ENCODE data around the gene LRP5. TPM values are rescaled to one million over a fixed set of nuclear protein-coding genes. Genes with fewer than 3 reads are reported as not detected.
"Not testable (repeated sequence)": the region's sequence is repeated elsewhere in the genome, so short reads cannot be mapped to it uniquely, and the experiment has no call there.

LRP5 gene
- total RNA-seq, 1 donor from 2014 or later, result 38.7 TPM

GRCh38 chr11:68282861-68283230 lies 29.5 kb upstream of the LRP5 start:
- Mint-ChIP-seq H3K27ac (ENCODE audit: unreplicated experiment) (no peak overlapping the region), H3K4me1 (ENCODE audit: low read depth) (no peaks in the 10 kb centered on the region), H3K9me3 (ENCODE audit: low read depth) (no peaks in the 10 kb centered on the region), H3K36me3 (ENCODE audit: low read depth) (no peaks in the 10 kb centered on the region), H3K4me3 (ENCODE audit: unreplicated experiment) (no peak overlapping the region), H3K27me3 (ENCODE audit: low read depth) (peaks cover 2% of the 10 kb centered on the region)
- DNase-seq (ENCODE audit: low spot score), result no peak
- TF ChIP-seq CTCF (IDR thresholded peaks at IDR 0.05), result no peak

GRCh38 chr11:68284588-68284987 lies 27.8 kb upstream of the LRP5 start:
- not testable (repeated sequence) for H3K4me3 Mint-ChIP-seq (ENCODE audit: unreplicated experiment); H3K36me3 Mint-ChIP-seq (ENCODE audit: low read depth); DNase-seq (ENCODE audit: low spot score); H3K9me3 Mint-ChIP-seq (ENCODE audit: low read depth); H3K27me3 Mint-ChIP-seq (ENCODE audit: low read depth); H3K4me1 Mint-ChIP-seq (ENCODE audit: low read depth); H3K27ac Mint-ChIP-seq (ENCODE audit: unreplicated experiment)

- H3K27me3 Mint-ChIP-seq (ENCODE audit: low read depth), result peaks cover 2% of the 10 kb centered on the region
- H3K4me1 Mint-ChIP-seq (ENCODE audit: low read depth), result no peaks in the 10 kb centered on the region
- no peak overlapping the region for H3K4me3 Mint-ChIP-seq (ENCODE audit: unreplicated experiment)
- no peak for TF ChIP-seq CTCF (IDR thresholded peaks at IDR 0.05)
- H3K27ac Mint-ChIP-seq (ENCODE audit: unreplicated experiment), result no peak overlapping the region
- H3K9me3 Mint-ChIP-seq (ENCODE audit: low read depth), result peaks cover 5% of the 10 kb centered on the region
- DNase-seq (ENCODE audit: low spot score), result no peak
- H3K36me3 Mint-ChIP-seq (ENCODE audit: low read depth), result no peaks in the 10 kb centered on the region
Observed at GRCh38 chr11:68287419-68287818, 25.0 kb upstream of the LRP5 start.

GRCh38 chr11:68289456-68289855 lies 22.9 kb upstream of the LRP5 start:
- Mint-ChIP-seq H3K27me3 (ENCODE audit: low read depth) (no peaks in the 10 kb centered on the region), H3K27ac (ENCODE audit: unreplicated experiment) (no peak overlapping the region), H3K4me1 (ENCODE audit: low read depth) (no peaks in the 10 kb centered on the region), H3K36me3 (ENCODE audit: low read depth) (no peaks in the 10 kb centered on the region), H3K4me3 (ENCODE audit: unreplicated experiment) (no peak overlapping the region), H3K9me3 (ENCODE audit: low read depth) (peaks cover 5% of the 10 kb centered on the region)
- no peak for DNase-seq (ENCODE audit: low spot score)
- no peak for TF ChIP-seq CTCF (IDR thresholded peaks at IDR 0.05)

GRCh38 chr11:68293708-68294107 lies 18.7 kb upstream of the LRP5 start:
- TF ChIP-seq CTCF (IDR thresholded peaks at IDR 0.05), result no peak
- Mint-ChIP-seq H3K27ac (ENCODE audit: unreplicated experiment) (no peak overlapping the region), H3K4me1 (ENCODE audit: low read depth) (peaks cover 3% of the 10 kb centered on the region), H3K9me3 (ENCODE audit: low read depth) (peaks cover 5% of the 10 kb centered on the region), H3K36me3 (ENCODE audit: low read depth) (no peaks in the 10 kb centered on the region), H3K27me3 (ENCODE audit: low read depth) (no peaks in the 10 kb centered on the region), H3K4me3 (ENCODE audit: unreplicated experiment) (no peak overlapping the region)
- DNase-seq (ENCODE audit: low spot score), result no peak

GRCh38 chr11:68295271-68295670 lies 17.1 kb upstream of the LRP5 start:
- TF ChIP-seq CTCF (IDR thresholded peaks at IDR 0.05), result no peak
- Mint-ChIP-seq H3K27me3 (ENCODE audit: low read depth) (no peaks in the 10 kb centered on the region), H3K9me3 (ENCODE audit: low read depth) (peaks cover 2% of the 10 kb centered on the region), H3K27ac (ENCODE audit: unreplicated experiment) (no peak overlapping the region), H3K4me1 (ENCODE audit: low read depth) (peaks cover 3% of the 10 kb centered on the region), H3K36me3 (ENCODE audit: low read depth) (no peaks in the 10 kb centered on the region), H3K4me3 (ENCODE audit: unreplicated experiment) (no peak overlapping the region)
- no peak for DNase-seq (ENCODE audit: low spot score)

All from chondrocyte (in vitro differentiated cells).